Measurements from ENCODE around the gene LRP1B.

The LRP1B gene

DNA sequence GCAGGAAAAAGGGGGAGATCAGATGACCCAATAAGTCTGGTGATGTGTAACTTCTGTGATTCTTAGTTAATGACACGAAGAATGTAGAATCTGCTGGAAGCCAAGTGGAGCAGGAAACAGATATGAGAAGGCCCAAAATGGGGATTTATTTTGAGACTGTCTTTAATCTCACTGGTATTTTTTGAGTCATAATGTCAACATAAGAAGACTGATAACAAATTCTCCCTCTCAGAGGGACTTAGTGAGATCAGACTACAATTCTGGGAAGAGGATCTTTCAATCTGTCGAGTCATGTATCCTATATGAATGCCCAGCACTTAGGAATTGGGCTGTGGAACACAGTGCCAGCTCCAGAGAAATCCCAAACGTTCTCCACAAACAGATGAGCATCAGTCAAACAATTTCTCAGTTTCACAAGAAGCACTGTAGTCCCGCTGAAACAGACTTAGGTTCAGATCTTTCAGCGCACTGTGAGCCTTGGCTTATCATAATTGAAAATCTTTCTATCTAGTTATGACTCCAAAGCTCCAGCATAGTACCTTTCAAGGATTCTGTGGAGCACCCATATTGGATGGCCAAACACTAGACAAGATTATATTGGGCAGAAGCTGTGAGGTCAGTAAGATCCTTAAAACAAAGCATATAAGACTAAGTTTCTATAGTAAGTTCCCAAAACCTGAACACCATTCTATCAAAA lies 738.2 kb downstream of the LRP1B start:
- no peak for TF ChIP-seq POLR2AphosphoS5 (IDR thresholded peaks at IDR 0.05; ENCODE audit: low read depth, low read length)
- TF ChIP-seq FOXP2 (optimal IDR thresholded peaks at IDR 0.05; ENCODE audit: borderline replicate concordance, extremely low read depth, extremely low read length, insufficient read depth) = no peak
- TF ChIP-seq, protein P1, sequence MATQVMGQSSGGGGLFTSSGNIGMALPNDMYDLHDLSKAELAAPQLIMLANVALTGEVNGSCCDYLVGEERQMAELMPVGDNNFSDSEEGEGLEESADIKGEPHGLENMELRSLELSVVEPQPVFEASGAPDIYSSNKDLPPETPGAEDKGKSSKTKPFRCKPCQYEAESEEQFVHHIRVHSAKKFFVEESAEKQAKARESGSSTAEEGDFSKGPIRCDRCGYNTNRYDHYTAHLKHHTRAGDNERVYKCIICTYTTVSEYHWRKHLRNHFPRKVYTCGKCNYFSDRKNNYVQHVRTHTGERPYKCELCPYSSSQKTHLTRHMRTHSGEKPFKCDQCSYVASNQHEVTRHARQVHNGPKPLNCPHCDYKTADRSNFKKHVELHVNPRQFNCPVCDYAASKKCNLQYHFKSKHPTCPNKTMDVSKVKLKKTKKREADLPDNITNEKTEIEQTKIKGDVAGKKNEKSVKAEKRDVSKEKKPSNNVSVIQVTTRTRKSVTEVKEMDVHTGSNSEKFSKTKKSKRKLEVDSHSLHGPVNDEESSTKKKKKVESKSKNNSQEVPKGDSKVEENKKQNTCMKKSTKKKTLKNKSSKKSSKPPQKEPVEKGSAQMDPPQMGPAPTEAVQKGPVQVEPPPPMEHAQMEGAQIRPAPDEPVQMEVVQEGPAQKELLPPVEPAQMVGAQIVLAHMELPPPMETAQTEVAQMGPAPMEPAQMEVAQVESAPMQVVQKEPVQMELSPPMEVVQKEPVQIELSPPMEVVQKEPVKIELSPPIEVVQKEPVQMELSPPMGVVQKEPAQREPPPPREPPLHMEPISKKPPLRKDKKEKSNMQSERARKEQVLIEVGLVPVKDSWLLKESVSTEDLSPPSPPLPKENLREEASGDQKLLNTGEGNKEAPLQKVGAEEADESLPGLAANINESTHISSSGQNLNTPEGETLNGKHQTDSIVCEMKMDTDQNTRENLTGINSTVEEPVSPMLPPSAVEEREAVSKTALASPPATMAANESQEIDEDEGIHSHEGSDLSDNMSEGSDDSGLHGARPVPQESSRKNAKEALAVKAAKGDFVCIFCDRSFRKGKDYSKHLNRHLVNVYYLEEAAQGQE (IDR thresholded peaks at IDR 0.05; ENCODE audit: insufficient read depth in 1 of 2, low read depth in 2 of 2, low read length in 2 of 2) = no peak
- no peak for TF ChIP-seq SIN3A (IDR thresholded peaks at IDR 0.05; ENCODE audit: borderline replicate concordance, insufficient read depth, low read length)
- no peak for TF ChIP-seq TAF1 (IDR thresholded peaks at IDR 0.05; ENCODE audit: borderline replicate concordance, insufficient read depth, low read length)

- TF ChIP-seq SIN3A (IDR thresholded peaks at IDR 0.05; ENCODE audit: borderline replicate concordance, insufficient read depth, low read length) (no peak), FOXP2 (optimal IDR thresholded peaks at IDR 0.05; ENCODE audit: borderline replicate concordance, extremely low read depth, extremely low read length, insufficient read depth) (no peak), TAF1 (IDR thresholded peaks at IDR 0.05; ENCODE audit: borderline replicate concordance, insufficient read depth, low read length) (no peak), POLR2AphosphoS5 (IDR thresholded peaks at IDR 0.05; ENCODE audit: low read depth, low read length) (no peak)
- TF ChIP-seq, protein P1 (IDR thresholded peaks at IDR 0.05; ENCODE audit: insufficient read depth in 1 of 2, low read depth in 2 of 2, low read length in 2 of 2) = no peak
Measured at GRCh38 chr2:141386168-141386567, 744.6 kb downstream of the LRP1B start.

GRCh38 chr2:141384676-141385075 lies 746.1 kb downstream of the LRP1B start:
- TF ChIP-seq, protein P1 (IDR thresholded peaks at IDR 0.05; ENCODE audit: insufficient read depth in 1 of 2, low read depth in 2 of 2, low read length in 2 of 2) = no peak

DNA sequence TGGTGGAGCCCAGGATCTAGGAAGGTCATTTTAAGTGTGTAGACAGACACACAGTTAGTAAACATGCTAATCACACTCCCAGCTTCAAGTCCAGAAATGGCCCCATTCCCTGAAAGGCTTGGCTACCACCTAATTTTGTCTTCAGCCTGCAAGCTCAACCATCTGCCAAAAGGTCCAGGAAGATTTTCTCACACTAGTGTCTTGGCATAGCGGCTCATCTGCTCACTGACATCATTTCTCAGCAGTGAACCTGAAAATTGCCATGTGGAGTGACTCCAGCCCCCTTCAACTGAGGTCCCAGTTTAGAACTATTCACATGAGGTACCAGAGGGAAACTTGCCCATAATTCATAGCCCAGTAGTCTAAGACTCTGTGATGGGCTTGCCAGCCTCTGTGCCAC lies 748.9 kb downstream of the LRP1B start:
- TF ChIP-seq POLR2AphosphoS5 (IDR thresholded peaks at IDR 0.05; ENCODE audit: low read depth, low read length) (no peak), TAF1 (IDR thresholded peaks at IDR 0.05; ENCODE audit: borderline replicate concordance, insufficient read depth, low read length) (no peak), FOXP2 (optimal IDR thresholded peaks at IDR 0.05; ENCODE audit: borderline replicate concordance, extremely low read depth, extremely low read length, insufficient read depth) (no peak), SIN3A (IDR thresholded peaks at IDR 0.05; ENCODE audit: borderline replicate concordance, insufficient read depth, low read length) (no peak)
- TF ChIP-seq, protein P1 (IDR thresholded peaks at IDR 0.05; ENCODE audit: insufficient read depth in 1 of 2, low read depth in 2 of 2, low read length in 2 of 2) = no peak

All from PFSK-1 (cell line).